HepG2 (cell line): Measurements from ENCODE around the gene HLA-DMB. TPM values are rescaled to one million over a fixed set of nuclear protein-coding genes. Genes with fewer than 3 reads are reported as not detected.

Source experiments
- ATF7-NPFF ChIP-seq: sonication (generic); formaldehyde crosslinking; IDR thresholded peaks from 2 replicates; pipeline ENCODE4 v1.8.1; 2023; ENCODE audit warnings: mild to moderate bottlenecking, low read depth, missing genetic modification reagents, moderate library complexity
- CBX2 ChIP-seq, 2 experiments: fragments of 200-600 bp in 1 of 2; sonication (generic); formaldehyde crosslinking in 1 of 2; IDR thresholded peaks; 2 replicates each; pipeline versions ENCODE4 v1.7.0 to v1.8.1; 2018 to 2022; ENCODE audit warnings: low read depth in 2 of 2, low read length in 1 of 2, mild to moderate bottlenecking in 1 of 2, missing genetic modification reagents in 1 of 2
- CCAR2 ChIP-seq: fragments of 200-400 bp; formaldehyde crosslinking; optimal IDR thresholded peaks from 2 replicates; pipeline ENCODE3; 2018; ENCODE audit warnings: low read depth, mild to moderate bottlenecking, low read length, moderate library complexity
- KDM5B ChIP-seq: sonication (generic); formaldehyde crosslinking; IDR thresholded peaks from 2 replicates; pipeline ENCODE4 v1.4.0; 2020; ENCODE audit warnings: missing genetic modification reagents, mild to moderate bottlenecking, borderline replicate concordance
- LCORL ChIP-seq, 2 experiments: fragments of 450-650 bp in 1 of 2; sonication (generic) in 1 of 2; formaldehyde crosslinking in 1 of 2; IDR thresholded peaks; 2 replicates each; pipeline versions ENCODE4 v1.5.0 to v1.6.1; 2017 to 2020; ENCODE audit warnings: antibody characterized with exemption in 1 of 2, missing genetic modification reagents in 1 of 2
- MAFF ChIP-seq: IDR thresholded peaks from 2 replicates; pipeline ENCODE4 v1.6.1; 2011; ENCODE audit warnings: low read depth, low read length, improper control_type of control experiment
- MXD3 ChIP-seq: IDR thresholded peaks from 2 replicates; pipeline ENCODE4 v1.6.1; 2016; ENCODE audit warnings: mild to moderate bottlenecking, missing biosample characterization, missing genetic modification reagents
- NFRKB ChIP-seq: fragments of 450-650 bp; IDR thresholded peaks from 2 replicates; pipeline ENCODE4 v1.6.1; 2017
- POLR2AphosphoS2 ChIP-seq: IDR thresholded peaks from 2 replicates; pipeline ENCODE4 v1.6.1; 2011; ENCODE audit warnings: low read depth, low read length, improper control_type of control experiment
- REPIN1 ChIP-seq: sonication (generic); formaldehyde crosslinking; IDR thresholded peaks from 2 replicates; pipeline ENCODE4 v1.8.0; 2022; ENCODE audit warnings: missing genetic modification reagents, low read depth, mild to moderate bottlenecking, borderline replicate concordance
- RNF219 ChIP-seq: sonication (generic); formaldehyde crosslinking; IDR thresholded peaks from 2 replicates; pipeline ENCODE4 v1.5.0; 2020; ENCODE audit warnings: mild to moderate bottlenecking, missing genetic modification reagents
- SMARCE1 ChIP-seq: fragments of 450-650 bp; IDR thresholded peaks from 2 replicates; pipeline ENCODE4 v1.6.1; 2017; ENCODE audit warnings: borderline replicate concordance
- ZBTB37 ChIP-seq: sonication (generic); formaldehyde crosslinking; IDR thresholded peaks from 2 replicates; pipeline ENCODE4 v1.4.0; 2020; ENCODE audit warnings: mild to moderate bottlenecking, missing genetic modification reagents
- ZBTB7A ChIP-seq: sonication (generic); formaldehyde crosslinking; IDR thresholded peaks from 2 replicates; pipeline ENCODE4 v1.8.0; 2022; ENCODE audit warnings: mild to moderate bottlenecking, missing genetic modification reagents
- ZNF296 ChIP-seq: sonication (generic); formaldehyde crosslinking; conservative IDR thresholded peaks from 2 replicates; pipeline ENCODE4 v1.5.0; 2020; ENCODE audit warnings: mild to moderate bottlenecking, missing genetic modification reagents
- ZNF484 ChIP-seq: sonication (generic); formaldehyde crosslinking; IDR thresholded peaks from 2 replicates; pipeline ENCODE4 v1.5.1; 2020; ENCODE audit warnings: mild to moderate bottlenecking, low read depth, missing genetic modification reagents, borderline replicate concordance
- ZNF724P ChIP-seq: sonication (generic); formaldehyde crosslinking; IDR thresholded peaks from 2 replicates; pipeline ENCODE4 v1.8.0; 2022; ENCODE audit warnings: missing genetic modification reagents, borderline replicate concordance
- ZNF792 ChIP-seq: IDR thresholded peaks from 2 replicates; pipeline ENCODE4 v1.6.1; 2016
- ZNF83 ChIP-seq: sonication (generic); formaldehyde crosslinking; IDR thresholded peaks from 2 replicates; pipeline ENCODE4 v1.4.0; 2020; ENCODE audit warnings: missing genetic modification reagents, mild to moderate bottlenecking, borderline replicate concordance
- ZNF883 ChIP-seq: sonication (generic); formaldehyde crosslinking; IDR thresholded peaks from 2 replicates; pipeline ENCODE4 v1.5.1; 2020; ENCODE audit warnings: mild to moderate bottlenecking, missing genetic modification reagents; ENCODE audit errors: not compliant biosample characterization
- ZSCAN12 ChIP-seq: sonication (generic); formaldehyde crosslinking; IDR thresholded peaks from 2 replicates; pipeline ENCODE4 v1.9.0; 2021; ENCODE audit warnings: mild to moderate bottlenecking, missing genetic modification reagents
- polyA plus RNA-seq, 8 experiments: library from polyadenylated mRNA; depleted of rRNA in 3 of 8; stranded (reverse) in 7 of 8; unstranded in 1 of 8; fragments of >200 nt; fragmentation: Illumina TruSeq in 4 of 8; extraction: Trizol in 4 of 8; gene quantifications; 2 replicates each; pipeline versions ENCODE4 v1.2.1 to v1.2.3, GENCODE V29; 2011 to 2016; ENCODE audit warnings: low read depth in 4 of 8, missing spikeins in 1 of 8, mixed read lengths in 1 of 8; ENCODE audit not compliant: insufficient read depth in 1 of 8
- total RNA-seq, 5 experiments: library from RNA; depleted of rRNA; stranded (reverse); fragments of >200 nt; fragmentation: Illumina TruSeq; extraction: Trizol; gene quantifications; 2 replicates each; pipeline ENCODE4 v1.2.3, GENCODE V29; 2016; ENCODE audit warnings: low read depth in 1 of 5
- TF ChIP-seq, protein P1 (sequence below): sonication (generic); formaldehyde crosslinking; IDR thresholded peaks from 2 replicates; pipeline ENCODE4 v1.8.1; 2022; ENCODE audit warnings: low read depth, mild to moderate bottlenecking, missing genetic modification reagents

Gene HLA-DMB
- total and polyA plus RNA-seq, 2 of the 13 experiments (the other 11 are each of a cell fraction or from before 2014, with no cell fraction given) = not detected

DNA sequence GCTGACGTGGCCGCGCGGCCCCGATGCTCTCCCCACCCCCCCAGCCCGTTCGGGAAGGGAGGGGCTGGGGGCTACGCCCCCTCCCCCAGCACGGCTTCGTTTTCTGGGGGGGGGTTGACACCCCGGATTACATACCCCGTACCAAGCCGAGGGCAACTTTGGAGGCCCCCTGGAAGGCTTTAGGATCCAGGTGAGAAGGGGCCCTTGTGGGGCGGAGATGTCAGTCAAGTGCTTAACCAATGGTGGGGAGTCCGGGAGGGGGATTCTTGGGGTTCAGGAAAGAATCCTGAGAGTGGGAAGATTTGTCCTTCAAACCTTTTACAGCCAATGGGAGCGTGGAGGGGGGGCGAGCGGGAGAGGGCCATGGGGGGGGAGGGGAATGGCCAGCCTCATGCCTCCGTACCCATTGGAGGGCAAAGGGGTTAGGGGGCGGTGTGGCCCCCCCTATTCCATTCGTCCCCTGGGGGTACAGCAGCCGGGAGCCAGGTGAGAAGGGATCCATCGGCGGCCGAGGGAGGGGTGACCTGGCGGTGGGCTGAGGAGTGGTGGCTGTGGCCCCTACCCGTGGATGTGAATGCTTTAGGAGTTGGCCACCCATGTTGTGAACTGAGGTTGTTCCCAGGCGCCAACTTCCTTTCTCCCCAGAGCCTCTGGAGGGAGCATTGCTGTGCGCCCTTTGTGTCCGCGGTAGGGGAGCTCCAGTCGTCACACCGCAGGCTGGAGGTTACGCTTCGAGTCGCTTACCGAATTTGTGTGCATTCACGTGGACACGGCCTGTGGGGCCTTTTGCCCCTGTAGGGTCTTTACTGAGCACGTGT, 28.2 kb upstream of the HLA-DMB start (continued):
- TF ChIP-seq LCORL (IDR thresholded peaks at IDR 0.05) (no peak), LCORL (CRISPR knock-in tag; IDR thresholded peaks at IDR 0.05) (no peak; the same call in 1 of the 2 replicates), ZNF484 (CRISPR knock-in tag) (peak; percentile 84; the same call in 1 of the 2 replicates), MXD3 (CRISPR knock-in tag) (peak; percentile 14; the same call in 1 of the 2 replicates), ZSCAN12 (CRISPR knock-in tag) (peak; percentile 61; the same call in 1 of the 2 replicates), POLR2AphosphoS2 (peak; percentile 42; the same call in 1 of the 2 replicates), MAFF (no peak), ZBTB7A (CRISPR knock-in tag) (peak; percentile 76), SMARCE1 (no peak), ZNF724P (CRISPR knock-in tag) (no peak), ZNF792 (CRISPR knock-in tag) (peak; percentile 28; the same call in 1 of the 2 replicates), ZNF83 (CRISPR knock-in tag) (0 out of 2 replicates have a peak, but pooled peaks have one; percentile 36), CCAR2 (no peak), CBX2 (IDR thresholded peaks at IDR 0.05; ENCODE audit: low read depth, low read length) (no peak), CBX2 (CRISPR knock-in tag; IDR thresholded peaks at IDR 0.05; ENCODE audit: low read depth) (no peak), KDM5B (CRISPR knock-in tag) (peak; percentile 66), NFRKB (no peak), ATF7-NPFF (no peak), ZNF883 (CRISPR knock-in tag) (peak; percentile 23), ZNF296 (CRISPR knock-in tag) (no peak), REPIN1 (CRISPR knock-in tag) (peak; percentile 86; the same call in 1 of the 2 replicates), ZBTB37 (peak; percentile 26; the same call in 1 of the 2 replicates), RNF219 (no peak; the same call in 1 of the 2 replicates)
- TF ChIP-seq, protein P1, sequence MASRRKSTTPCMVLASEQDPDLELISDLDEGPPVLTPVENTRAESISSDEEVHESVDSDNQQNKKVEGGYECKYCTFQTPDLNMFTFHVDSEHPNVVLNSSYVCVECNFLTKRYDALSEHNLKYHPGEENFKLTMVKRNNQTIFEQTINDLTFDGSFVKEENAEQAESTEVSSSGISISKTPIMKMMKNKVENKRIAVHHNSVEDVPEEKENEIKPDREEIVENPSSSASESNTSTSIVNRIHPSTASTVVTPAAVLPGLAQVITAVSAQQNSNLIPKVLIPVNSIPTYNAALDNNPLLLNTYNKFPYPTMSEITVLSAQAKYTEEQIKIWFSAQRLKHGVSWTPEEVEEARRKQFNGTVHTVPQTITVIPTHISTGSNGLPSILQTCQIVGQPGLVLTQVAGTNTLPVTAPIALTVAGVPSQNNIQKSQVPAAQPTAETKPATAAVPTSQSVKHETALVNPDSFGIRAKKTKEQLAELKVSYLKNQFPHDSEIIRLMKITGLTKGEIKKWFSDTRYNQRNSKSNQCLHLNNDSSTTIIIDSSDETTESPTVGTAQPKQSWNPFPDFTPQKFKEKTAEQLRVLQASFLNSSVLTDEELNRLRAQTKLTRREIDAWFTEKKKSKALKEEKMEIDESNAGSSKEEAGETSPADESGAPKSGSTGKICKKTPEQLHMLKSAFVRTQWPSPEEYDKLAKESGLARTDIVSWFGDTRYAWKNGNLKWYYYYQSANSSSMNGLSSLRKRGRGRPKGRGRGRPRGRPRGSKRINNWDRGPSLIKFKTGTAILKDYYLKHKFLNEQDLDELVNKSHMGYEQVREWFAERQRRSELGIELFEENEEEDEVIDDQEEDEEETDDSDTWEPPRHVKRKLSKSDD (CRISPR knock-in tag) = no peak
